CD14-positive monocyte (primary cell): Measurements from ENCODE around the gene ADAM30. TPM values are rescaled to one million over a fixed set of nuclear protein-coding genes. Genes with fewer than 3 reads are reported as not detected.

Experiments used
- DNase-seq, 3 donors: peaks; one replicate each; pipeline ENCODE4 v3.0.0-alpha.2; 2011 to 2022
- H2AFZ ChIP-seq: 2 replicates; pipeline ENCODE4 v1.6.0; 2012; ENCODE audit warnings: mild to moderate bottlenecking, low read depth, low read length, inconsistent platforms; ENCODE audit not compliant: insufficient read depth, poor library complexity, severe bottlenecking
- H3K27ac ChIP-seq, 2 donors: 1 replicate in 1 of 2; 2 replicates in 1 of 2; pipeline ENCODE4 v1.5.1; 2012 to 2013; ENCODE audit warnings: low read length in 2 of 2, control low read depth in 1 of 2, inconsistent platforms in 1 of 2, low read depth in 1 of 2, mild to moderate bottlenecking in 1 of 2
- H3K27me3 ChIP-seq, 2 donors: one replicate each; pipeline versions ENCODE4 v1.6.0 to v1.6.1; 2011 to 2013; ENCODE audit warnings: low read length in 2 of 2; ENCODE audit not compliant: control insufficient read depth in 2 of 2, insufficient read depth in 2 of 2
- H3K36me3 ChIP-seq, 2 donors: replicated peaks in 1 of 2; 1 replicate in 1 of 2; 2 replicates in 1 of 2; pipeline versions ENCODE4 v1.5.1 to v1.6.1; 2012 to 2013; ENCODE audit warnings: low read length in 2 of 2, control low read depth in 1 of 2, inconsistent platforms in 1 of 2, mild to moderate bottlenecking in 1 of 2; ENCODE audit not compliant: insufficient read depth in 2 of 2, control insufficient read depth in 1 of 2
- H3K4me1 ChIP-seq, 2 donors: 1 replicate in 1 of 2; 2 replicates in 1 of 2; pipeline versions ENCODE4 v1.5.1 to v1.6.1; 2012 to 2013; ENCODE audit warnings: low read length in 2 of 2, control low read depth in 1 of 2, inconsistent platforms in 1 of 2, mild to moderate bottlenecking in 1 of 2, moderate library complexity in 1 of 2; ENCODE audit not compliant: insufficient read depth in 2 of 2, control insufficient read depth in 1 of 2
- H3K4me2 ChIP-seq: replicated peaks from 2 replicates; pipeline ENCODE3; 2012; ENCODE audit warnings: low read length, moderate library complexity, mild to moderate bottlenecking; ENCODE audit not compliant: poor library complexity, severe bottlenecking; ENCODE audit errors: extremely low read depth
- H3K4me3 ChIP-seq, 3 experiments: fragments of 200-600 bp in 1 of 3; sonication (generic) in 1 of 3; replicated peaks in 1 of 3; 1 replicate in 2 of 3; 2 replicates in 1 of 3; pipeline ENCODE4 v1.5.1; 2011 to 2013; ENCODE audit warnings: low read length in 3 of 3, mild to moderate bottlenecking in 3 of 3, control low read depth in 2 of 3, low read depth in 2 of 3, inconsistent platforms in 1 of 3, moderate library complexity in 1 of 3
- H3K79me2 ChIP-seq: 2 replicates; pipeline ENCODE4 v1.6.0; 2012; ENCODE audit warnings: mild to moderate bottlenecking, control low read depth, inconsistent platforms, low read length, moderate library complexity; ENCODE audit not compliant: insufficient read depth
- H3K9ac ChIP-seq: 2 replicates; pipeline ENCODE4 v1.6.0; 2017; ENCODE audit warnings: low read length, mild to moderate bottlenecking; ENCODE audit not compliant: insufficient read depth, poor library complexity, severe bottlenecking
- H3K9me3 ChIP-seq, 2 donors: replicated peaks in 1 of 2; 1 replicate in 1 of 2; 2 replicates in 1 of 2; pipeline versions ENCODE4 v1.5.1 to v1.6.1; 2012 to 2013; ENCODE audit warnings: low read length in 2 of 2, control low read depth in 1 of 2; ENCODE audit not compliant: control insufficient read depth in 1 of 2, insufficient read depth in 1 of 2
- H4K20me1 ChIP-seq: 2 replicates; pipeline ENCODE4 v1.6.0; 2012; ENCODE audit warnings: mild to moderate bottlenecking, low read length, control low read depth, moderate library complexity; ENCODE audit not compliant: insufficient read depth
- H3K27ac Mint-ChIP-seq, 7 donors: one replicate each; pipeline ENCODE4 v1.8.0; 2020; ENCODE audit warnings: mild to moderate bottlenecking in 7 of 7, mixed read lengths in 7 of 7, moderate library complexity in 6 of 7, inconsistent platforms in 2 of 7
- H3K27me3 Mint-ChIP-seq, 3 donors: one replicate each; pipeline ENCODE4 v1.8.0; 2021 to 2022; ENCODE audit warnings: low read depth in 3 of 3, mild to moderate bottlenecking in 3 of 3, mixed read lengths in 3 of 3, moderate library complexity in 3 of 3, inconsistent platforms in 1 of 3
- H3K36me3 Mint-ChIP-seq, 2 donors: one replicate each; pipeline ENCODE4 v1.8.0; 2020; ENCODE audit warnings: mixed read lengths in 2 of 2, inconsistent platforms in 1 of 2, mild to moderate bottlenecking in 1 of 2
- H3K4me1 Mint-ChIP-seq: one replicate; pipeline ENCODE4 v1.8.0; 2020; ENCODE audit warnings: mild to moderate bottlenecking, mixed read lengths
- H3K4me3 Mint-ChIP-seq, 2 donors: one replicate each; pipeline ENCODE4 v1.8.0; 2020; ENCODE audit warnings: mild to moderate bottlenecking in 2 of 2, mixed read lengths in 2 of 2, moderate library complexity in 1 of 2
- H3K9me3 Mint-ChIP-seq, 7 donors: one replicate each; pipeline ENCODE4 v1.8.0; 2020 to 2022; ENCODE audit warnings: mixed read lengths in 7 of 7, mild to moderate bottlenecking in 6 of 7, moderate library complexity in 6 of 7, inconsistent platforms in 2 of 7
- WGBS: methylation state at CpG from one replicate; pipeline ENCODE4 v1.1.5; 2013; ENCODE audit warnings: missing lambda C conversion rate; ENCODE audit not compliant: insufficient coverage; 5-methylcytosine and 5-hydroxymethylcytosine counted together
- intact Hi-C, 2 donors: fragments of 100-400 bp; cut with micrococcal nuclease; formaldehyde crosslinking; loops; one replicate each; pipeline versions ENCODE4 v1.15.0 to v1.15.1; 2023
- polyA plus RNA-seq, 3 donors: library from polyadenylated mRNA; depleted of rRNA in 1 of 3; unstranded in 2 of 3; stranded (reverse) in 1 of 3; fragments of 300-500 nt in 2 of 3; fragments of >200 nt in 1 of 3; fragmentation: Illumina TruSeq in 2 of 3; gene quantifications; 1 replicate in 2 of 3; 2 replicates in 1 of 3; pipeline ENCODE4 v1.2.3, GENCODE V29; 2012 to 2021
- TF ChIP-seq, protein P1 (sequence below): fragments of 200-600 bp; IDR thresholded peaks from one replicate; pipeline ENCODE4 v1.8.0; 2022; ENCODE audit warnings: antibody characterized with exemption, mild to moderate bottlenecking

ADAM30 gene
- polyA plus RNA-seq, 3 donors = not detected

DNA sequence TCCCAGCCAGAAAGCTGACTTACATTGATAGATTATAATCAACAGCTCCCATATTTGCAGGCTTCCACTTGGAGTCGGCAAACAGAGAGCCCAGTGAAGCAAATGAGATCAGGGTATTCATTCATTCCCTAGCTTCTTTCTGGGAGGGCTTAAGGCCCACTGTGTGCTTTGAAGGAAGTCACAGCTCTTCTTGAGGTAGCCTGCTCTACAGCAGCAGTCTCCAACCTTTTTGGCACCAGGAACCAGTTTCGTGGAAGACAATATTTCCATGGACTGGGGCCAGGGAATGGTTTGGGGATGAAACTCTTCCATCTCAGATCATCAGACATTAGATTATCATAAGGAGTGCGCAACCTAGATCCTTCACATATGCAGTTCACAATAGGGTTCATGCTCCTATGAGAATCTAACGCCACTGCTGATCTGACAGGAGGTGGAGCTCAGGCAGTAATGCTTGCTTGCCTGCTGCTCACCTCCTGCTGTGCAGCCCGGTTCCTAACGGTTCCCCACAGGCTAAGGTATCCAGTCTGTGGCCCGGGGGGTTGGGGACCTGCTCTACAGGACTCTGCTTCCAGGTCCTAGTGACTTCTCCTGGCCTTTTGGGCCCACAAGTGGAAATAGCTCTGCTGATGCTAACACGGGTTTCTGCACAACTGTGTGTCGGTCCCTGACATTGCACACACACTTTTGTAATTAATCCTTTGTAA, 13.7 kb upstream of the ADAM30 start:
- intact Hi-C loops = loop anchor here in 1 of 2 donors (5.0 kb wide), 1 partner anchor 52 kb away; no protein-coding TSS in a partner anchor
- TF ChIP-seq, protein P1, sequence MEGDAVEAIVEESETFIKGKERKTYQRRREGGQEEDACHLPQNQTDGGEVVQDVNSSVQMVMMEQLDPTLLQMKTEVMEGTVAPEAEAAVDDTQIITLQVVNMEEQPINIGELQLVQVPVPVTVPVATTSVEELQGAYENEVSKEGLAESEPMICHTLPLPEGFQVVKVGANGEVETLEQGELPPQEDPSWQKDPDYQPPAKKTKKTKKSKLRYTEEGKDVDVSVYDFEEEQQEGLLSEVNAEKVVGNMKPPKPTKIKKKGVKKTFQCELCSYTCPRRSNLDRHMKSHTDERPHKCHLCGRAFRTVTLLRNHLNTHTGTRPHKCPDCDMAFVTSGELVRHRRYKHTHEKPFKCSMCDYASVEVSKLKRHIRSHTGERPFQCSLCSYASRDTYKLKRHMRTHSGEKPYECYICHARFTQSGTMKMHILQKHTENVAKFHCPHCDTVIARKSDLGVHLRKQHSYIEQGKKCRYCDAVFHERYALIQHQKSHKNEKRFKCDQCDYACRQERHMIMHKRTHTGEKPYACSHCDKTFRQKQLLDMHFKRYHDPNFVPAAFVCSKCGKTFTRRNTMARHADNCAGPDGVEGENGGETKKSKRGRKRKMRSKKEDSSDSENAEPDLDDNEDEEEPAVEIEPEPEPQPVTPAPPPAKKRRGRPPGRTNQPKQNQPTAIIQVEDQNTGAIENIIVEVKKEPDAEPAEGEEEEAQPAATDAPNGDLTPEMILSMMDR = no peak
- no peaks in the 10 kb centered on the region for H3K4me1 Mint-ChIP-seq
- H3K9me3 Mint-ChIP-seq = peaks cover 8 to 14% (median 10%) of the 10 kb centered on the region in 7 donors
- H3K36me3 Mint-ChIP-seq = peaks cover 28 to 39% of the 10 kb centered on the region in 2 donors
- peaks cover 0 to 2% (median 0%) of the 10 kb centered on the region in 3 donors for H3K27me3 Mint-ChIP-seq
- H3K9me3 ChIP-seq = peaks cover 0 to 4% of the 10 kb centered on the region in 2 donors
- WGBS = 92% methylated on average over 4 of the region's 9 CpGs
- no peak overlapping the region for H3K9ac ChIP-seq
- no peak overlapping the region for H3K27ac ChIP-seq
- DNase-seq = no peak
- H3K4me3 Mint-ChIP-seq = no peak overlapping the region
- H2AFZ ChIP-seq = no peak overlapping the region
- no peaks in the 10 kb centered on the region for H3K27me3 ChIP-seq
- H3K36me3 ChIP-seq = peaks cover 33 to 50% of the 10 kb centered on the region in 2 donors
- H3K27ac Mint-ChIP-seq = no peak overlapping the region
- no peak overlapping the region for H3K4me2 ChIP-seq
- H3K4me3 ChIP-seq = no peak overlapping the region
- no peaks in the 10 kb centered on the region for H3K79me2 ChIP-seq
- H3K4me1 ChIP-seq = no peaks in the 10 kb centered on the region
- peaks cover 77% of the 10 kb centered on the region for H4K20me1 ChIP-seq

DNA sequence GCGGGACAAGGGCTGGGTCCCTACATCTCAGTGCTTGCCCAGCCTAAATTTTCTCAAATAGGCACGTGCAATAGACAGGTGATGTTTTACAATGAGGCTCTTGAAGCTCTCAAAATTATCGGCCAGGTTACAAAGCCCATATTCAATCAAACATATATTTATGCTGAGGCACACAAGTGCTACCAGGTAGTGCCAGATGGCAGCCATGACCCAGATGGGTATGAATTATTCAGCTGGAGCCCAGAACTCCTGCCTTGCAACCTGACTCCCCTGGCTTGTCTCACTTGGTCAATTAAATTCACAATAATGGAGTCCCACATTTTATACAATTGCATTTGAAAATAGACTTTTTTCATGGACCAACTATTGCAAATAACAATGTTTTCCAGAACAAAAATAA, 12.3 kb upstream of the ADAM30 start:
- no peak overlapping the region for H3K4me3 ChIP-seq
- no peak overlapping the region for H3K9ac ChIP-seq
- H3K4me2 ChIP-seq = no peak overlapping the region
- H3K79me2 ChIP-seq = no peaks in the 10 kb centered on the region
- H3K4me3 Mint-ChIP-seq = no peak overlapping the region
- no peak overlapping the region for H2AFZ ChIP-seq
- DNase-seq = no peak
- no peak overlapping the region for H3K27ac ChIP-seq
- peaks cover 63% of the 10 kb centered on the region for H4K20me1 ChIP-seq
- H3K27ac Mint-ChIP-seq = peak overlapping the region in 1 of 7 donors; percentile 30
- intact Hi-C loops = no loop called here
- H3K9me3 Mint-ChIP-seq = peaks cover 8 to 18% (median 13%) of the 10 kb centered on the region in 7 donors
- 100% methylated on average over 2 of the region's 3 CpGs for WGBS
- H3K36me3 ChIP-seq = peaks cover 20 to 36% of the 10 kb centered on the region in 2 donors
- H3K36me3 Mint-ChIP-seq = peaks cover 16 to 26% of the 10 kb centered on the region in 2 donors
- peaks cover 0 to 4% (median 2%) of the 10 kb centered on the region in 3 donors for H3K27me3 Mint-ChIP-seq
- TF ChIP-seq, protein P1 = no peak
- H3K4me1 ChIP-seq = no peaks in the 10 kb centered on the region
- no peaks in the 10 kb centered on the region for H3K4me1 Mint-ChIP-seq
- H3K27me3 ChIP-seq = no peaks in the 10 kb centered on the region
- H3K9me3 ChIP-seq = peaks cover 0 to 4% of the 10 kb centered on the region in 2 donors
